Glutamatergic neuron (in vitro differentiated cells): ENCODE measurements around the gene ACTL6B. TPM values are rescaled to one million over a fixed set of nuclear protein-coding genes. Genes with fewer than 3 reads are reported as not detected.
A peak's percentile ranks its signal among the peaks of the same experiment; 100 is the strongest.

Source experiments
- DNase-seq: peaks from one replicate; pipeline ENCODE4 v3.0.0; 2022
- H3K27ac Mint-ChIP-seq: one replicate; pipeline ENCODE4 v1.8.0; 2020; ENCODE audit warnings: mild to moderate bottlenecking, mixed read lengths, inconsistent platforms; ENCODE audit not compliant: unreplicated experiment
- H3K27me3 Mint-ChIP-seq: one replicate; pipeline ENCODE4 v1.8.0; 2020; ENCODE audit warnings: mild to moderate bottlenecking, moderate library complexity, mixed read lengths, inconsistent platforms; ENCODE audit not compliant: unreplicated experiment
- H3K36me3 Mint-ChIP-seq: one replicate; pipeline ENCODE4 v1.8.0; 2020; ENCODE audit warnings: mild to moderate bottlenecking, mixed read lengths, inconsistent platforms; ENCODE audit not compliant: unreplicated experiment
- H3K4me1 Mint-ChIP-seq: one replicate; pipeline ENCODE4 v1.8.0; 2020; ENCODE audit warnings: mild to moderate bottlenecking, low read depth, mixed read lengths, inconsistent platforms; ENCODE audit not compliant: unreplicated experiment
- H3K4me3 Mint-ChIP-seq: one replicate; pipeline ENCODE4 v1.8.0; 2020; ENCODE audit warnings: mild to moderate bottlenecking, mixed read lengths, inconsistent platforms; ENCODE audit not compliant: unreplicated experiment
- H3K9me3 Mint-ChIP-seq: one replicate; pipeline ENCODE4 v1.8.0; 2020; ENCODE audit warnings: mild to moderate bottlenecking, moderate library complexity, mixed read lengths, inconsistent platforms; ENCODE audit not compliant: unreplicated experiment
- CTCF ChIP-seq: fragments of 200-600 bp; sonication (generic); IDR thresholded peaks from one replicate; pipeline ENCODE4 v1.5.0; 2021; ENCODE audit not compliant: partially characterized antibody, unreplicated experiment
- total RNA-seq: library from RNA; stranded (reverse); fragmentation: NEBNext Ultra II Directional; extraction: Animal tissue kit (Norgen Biotek cat#: 25700); gene quantifications from one replicate; pipeline ENCODE4 v1.2.1, GENCODE V29; 2021; ENCODE audit not compliant: unreplicated experiment

The ACTL6B gene
- total RNA-seq, 1 donor from 2014 or later, result 95.2 TPM

GRCh38 chr7:100680576-100681271 lies 24.5 kb upstream of the ACTL6B start:
- no peak for DNase-seq
- no peak for TF ChIP-seq CTCF
- peaks cover 5% of the 10 kb centered on the region for H3K4me1 Mint-ChIP-seq
- peaks cover 10% of the 10 kb centered on the region for H3K9me3 Mint-ChIP-seq
- no peak overlapping the region for H3K4me3 Mint-ChIP-seq
- H3K36me3 Mint-ChIP-seq, result peaks cover 4% of the 10 kb centered on the region
- peaks cover 14% of the 10 kb centered on the region for H3K27me3 Mint-ChIP-seq
- H3K27ac Mint-ChIP-seq, result peak overlapping the region; percentile 52

GRCh38 chr7:100679927-100680575 lies 23.8 kb upstream of the ACTL6B start:
- peaks cover 12% of the 10 kb centered on the region for H3K27me3 Mint-ChIP-seq
- peaks cover 4% of the 10 kb centered on the region for H3K36me3 Mint-ChIP-seq
- no peak overlapping the region for H3K4me3 Mint-ChIP-seq
- H3K9me3 Mint-ChIP-seq, result peaks cover 10% of the 10 kb centered on the region
- no peak for TF ChIP-seq CTCF
- DNase-seq, result no peak
- H3K4me1 Mint-ChIP-seq, result peaks cover 5% of the 10 kb centered on the region
- H3K27ac Mint-ChIP-seq, result peak overlapping the region; percentile 52

- peaks cover 5% of the 10 kb centered on the region for H3K4me1 Mint-ChIP-seq
- no peak overlapping the region for H3K4me3 Mint-ChIP-seq
- no peak for TF ChIP-seq CTCF
- peaks cover 10% of the 10 kb centered on the region for H3K9me3 Mint-ChIP-seq
- H3K27me3 Mint-ChIP-seq, result peaks cover 12% of the 10 kb centered on the region
- peaks cover 4% of the 10 kb centered on the region for H3K36me3 Mint-ChIP-seq
- peak overlapping the region; percentile 33 for H3K27ac Mint-ChIP-seq
- DNase-seq, result peak; percentile 17
Measured at GRCh38 chr7:100679129-100679926, 23.1 kb upstream of the ACTL6B start.

GRCh38 chr7:100678291-100678984 lies 22.2 kb upstream of the ACTL6B start:
- Mint-ChIP-seq H3K4me1 (peaks cover 5% of the 10 kb centered on the region), H3K4me3 (no peak overlapping the region), H3K27ac (peak overlapping the region; percentile 79), H3K9me3 (peaks cover 9% of the 10 kb centered on the region), H3K27me3 (peaks cover 14% of the 10 kb centered on the region), H3K36me3 (peaks cover 4% of the 10 kb centered on the region)
- DNase-seq, result peak; percentile 15
- no peak for TF ChIP-seq CTCF
